CD14-positive monocyte (primary cell): Measurements from ENCODE around the gene DNAH3. TPM values are rescaled to one million over a fixed set of nuclear protein-coding genes. Genes with fewer than 3 reads are reported as not detected.

Source experiments
- DNase-seq, 3 donors: peaks; one replicate each; pipeline ENCODE4 v3.0.0-alpha.2; 2011 to 2022
- H2AFZ ChIP-seq: 2 replicates; pipeline ENCODE4 v1.6.0; 2012; ENCODE audit warnings: mild to moderate bottlenecking, low read depth, low read length, inconsistent platforms; ENCODE audit not compliant: insufficient read depth, poor library complexity, severe bottlenecking
- H3K27ac ChIP-seq, 2 donors: 1 replicate in 1 of 2; 2 replicates in 1 of 2; pipeline ENCODE4 v1.5.1; 2012 to 2013; ENCODE audit warnings: low read length in 2 of 2, control low read depth in 1 of 2, inconsistent platforms in 1 of 2, low read depth in 1 of 2, mild to moderate bottlenecking in 1 of 2
- H3K27me3 ChIP-seq, 2 donors: one replicate each; pipeline versions ENCODE4 v1.6.0 to v1.6.1; 2011 to 2013; ENCODE audit warnings: low read length in 2 of 2; ENCODE audit not compliant: control insufficient read depth in 2 of 2, insufficient read depth in 2 of 2
- H3K36me3 ChIP-seq, 2 donors: replicated peaks in 1 of 2; 1 replicate in 1 of 2; 2 replicates in 1 of 2; pipeline versions ENCODE4 v1.5.1 to v1.6.1; 2012 to 2013; ENCODE audit warnings: low read length in 2 of 2, control low read depth in 1 of 2, inconsistent platforms in 1 of 2, mild to moderate bottlenecking in 1 of 2; ENCODE audit not compliant: insufficient read depth in 2 of 2, control insufficient read depth in 1 of 2
- H3K4me1 ChIP-seq, 2 donors: 1 replicate in 1 of 2; 2 replicates in 1 of 2; pipeline versions ENCODE4 v1.5.1 to v1.6.1; 2012 to 2013; ENCODE audit warnings: low read length in 2 of 2, control low read depth in 1 of 2, inconsistent platforms in 1 of 2, mild to moderate bottlenecking in 1 of 2, moderate library complexity in 1 of 2; ENCODE audit not compliant: insufficient read depth in 2 of 2, control insufficient read depth in 1 of 2
- H3K4me2 ChIP-seq: replicated peaks from 2 replicates; pipeline ENCODE3; 2012; ENCODE audit warnings: low read length, moderate library complexity, mild to moderate bottlenecking; ENCODE audit not compliant: poor library complexity, severe bottlenecking; ENCODE audit errors: extremely low read depth
- H3K4me3 ChIP-seq, 3 experiments: fragments of 200-600 bp in 1 of 3; sonication (generic) in 1 of 3; replicated peaks in 1 of 3; 1 replicate in 2 of 3; 2 replicates in 1 of 3; pipeline ENCODE4 v1.5.1; 2011 to 2013; ENCODE audit warnings: low read length in 3 of 3, mild to moderate bottlenecking in 3 of 3, control low read depth in 2 of 3, low read depth in 2 of 3, inconsistent platforms in 1 of 3, moderate library complexity in 1 of 3
- H3K79me2 ChIP-seq: 2 replicates; pipeline ENCODE4 v1.6.0; 2012; ENCODE audit warnings: mild to moderate bottlenecking, control low read depth, inconsistent platforms, low read length, moderate library complexity; ENCODE audit not compliant: insufficient read depth
- H3K9ac ChIP-seq: 2 replicates; pipeline ENCODE4 v1.6.0; 2017; ENCODE audit warnings: low read length, mild to moderate bottlenecking; ENCODE audit not compliant: insufficient read depth, poor library complexity, severe bottlenecking
- H3K9me3 ChIP-seq, 2 donors: replicated peaks in 1 of 2; 1 replicate in 1 of 2; 2 replicates in 1 of 2; pipeline versions ENCODE4 v1.5.1 to v1.6.1; 2012 to 2013; ENCODE audit warnings: low read length in 2 of 2, control low read depth in 1 of 2; ENCODE audit not compliant: control insufficient read depth in 1 of 2, insufficient read depth in 1 of 2
- H4K20me1 ChIP-seq: 2 replicates; pipeline ENCODE4 v1.6.0; 2012; ENCODE audit warnings: mild to moderate bottlenecking, low read length, control low read depth, moderate library complexity; ENCODE audit not compliant: insufficient read depth
- H3K27ac Mint-ChIP-seq, 7 donors: one replicate each; pipeline ENCODE4 v1.8.0; 2020; ENCODE audit warnings: mild to moderate bottlenecking in 7 of 7, mixed read lengths in 7 of 7, moderate library complexity in 6 of 7, inconsistent platforms in 2 of 7
- H3K27me3 Mint-ChIP-seq, 3 donors: one replicate each; pipeline ENCODE4 v1.8.0; 2021 to 2022; ENCODE audit warnings: low read depth in 3 of 3, mild to moderate bottlenecking in 3 of 3, mixed read lengths in 3 of 3, moderate library complexity in 3 of 3, inconsistent platforms in 1 of 3
- H3K36me3 Mint-ChIP-seq, 2 donors: one replicate each; pipeline ENCODE4 v1.8.0; 2020; ENCODE audit warnings: mixed read lengths in 2 of 2, inconsistent platforms in 1 of 2, mild to moderate bottlenecking in 1 of 2
- H3K4me1 Mint-ChIP-seq: one replicate; pipeline ENCODE4 v1.8.0; 2020; ENCODE audit warnings: mild to moderate bottlenecking, mixed read lengths
- H3K4me3 Mint-ChIP-seq, 2 donors: one replicate each; pipeline ENCODE4 v1.8.0; 2020; ENCODE audit warnings: mild to moderate bottlenecking in 2 of 2, mixed read lengths in 2 of 2, moderate library complexity in 1 of 2
- H3K9me3 Mint-ChIP-seq, 7 donors: one replicate each; pipeline ENCODE4 v1.8.0; 2020 to 2022; ENCODE audit warnings: mixed read lengths in 7 of 7, mild to moderate bottlenecking in 6 of 7, moderate library complexity in 6 of 7, inconsistent platforms in 2 of 7
- WGBS: methylation state at CpG from one replicate; pipeline ENCODE4 v1.1.5; 2013; ENCODE audit warnings: missing lambda C conversion rate; ENCODE audit not compliant: insufficient coverage; 5-methylcytosine and 5-hydroxymethylcytosine counted together
- intact Hi-C, 2 donors: fragments of 100-400 bp; cut with micrococcal nuclease; formaldehyde crosslinking; loops; one replicate each; pipeline versions ENCODE4 v1.15.0 to v1.15.1; 2023
- polyA plus RNA-seq, 3 donors: library from polyadenylated mRNA; depleted of rRNA in 1 of 3; unstranded in 2 of 3; stranded (reverse) in 1 of 3; fragments of 300-500 nt in 2 of 3; fragments of >200 nt in 1 of 3; fragmentation: Illumina TruSeq in 2 of 3; gene quantifications; 1 replicate in 2 of 3; 2 replicates in 1 of 3; pipeline ENCODE4 v1.2.3, GENCODE V29; 2012 to 2021
- TF ChIP-seq, protein P1 (sequence below): fragments of 200-600 bp; IDR thresholded peaks from one replicate; pipeline ENCODE4 v1.8.0; 2022; ENCODE audit warnings: antibody characterized with exemption, mild to moderate bottlenecking

Gene DNAH3
- polyA plus RNA-seq, 3 donors: not detected

DNA sequence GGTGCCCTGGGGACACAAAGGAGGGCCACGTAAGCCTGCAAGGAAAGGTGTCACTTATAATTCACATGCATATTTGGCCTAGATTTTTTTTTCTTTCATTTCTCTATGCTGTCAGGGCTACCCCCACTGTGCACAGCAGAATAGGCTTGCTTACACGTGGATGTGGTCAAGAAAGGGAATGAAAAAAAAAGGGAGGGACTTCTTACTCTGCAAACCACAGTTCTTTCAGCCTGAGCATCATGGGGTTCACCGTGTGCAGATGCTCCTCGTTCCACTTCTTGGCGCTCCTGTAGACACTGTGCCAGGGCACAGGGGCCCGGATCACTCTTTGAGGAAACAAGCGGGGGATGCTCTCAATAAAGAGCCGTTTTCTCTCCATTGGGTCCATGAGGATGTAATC is 16.6 kb downstream of the DNAH3 start:
- H3K4me3 Mint-ChIP-seq: no peak overlapping the region
- H3K27me3 Mint-ChIP-seq: peaks cover 11 to 15% (median 13%) of the 10 kb centered on the region in 3 donors
- 87% methylated on average over 7 of the region's 8 CpGs for whole genome bisulfite sequencing
- no peak overlapping the region for H3K4me2 ChIP-seq
- no peaks in the 10 kb centered on the region for H3K36me3 Mint-ChIP-seq
- intact Hi-C loops: no loop called here
- no peaks in the 10 kb centered on the region for H3K27me3 ChIP-seq
- no peaks in the 10 kb centered on the region for H3K36me3 ChIP-seq
- H3K4me1 Mint-ChIP-seq: no peaks in the 10 kb centered on the region
- no peak overlapping the region for H3K27ac ChIP-seq
- H3K9me3 ChIP-seq: no peaks in the 10 kb centered on the region
- TF ChIP-seq, protein P1, sequence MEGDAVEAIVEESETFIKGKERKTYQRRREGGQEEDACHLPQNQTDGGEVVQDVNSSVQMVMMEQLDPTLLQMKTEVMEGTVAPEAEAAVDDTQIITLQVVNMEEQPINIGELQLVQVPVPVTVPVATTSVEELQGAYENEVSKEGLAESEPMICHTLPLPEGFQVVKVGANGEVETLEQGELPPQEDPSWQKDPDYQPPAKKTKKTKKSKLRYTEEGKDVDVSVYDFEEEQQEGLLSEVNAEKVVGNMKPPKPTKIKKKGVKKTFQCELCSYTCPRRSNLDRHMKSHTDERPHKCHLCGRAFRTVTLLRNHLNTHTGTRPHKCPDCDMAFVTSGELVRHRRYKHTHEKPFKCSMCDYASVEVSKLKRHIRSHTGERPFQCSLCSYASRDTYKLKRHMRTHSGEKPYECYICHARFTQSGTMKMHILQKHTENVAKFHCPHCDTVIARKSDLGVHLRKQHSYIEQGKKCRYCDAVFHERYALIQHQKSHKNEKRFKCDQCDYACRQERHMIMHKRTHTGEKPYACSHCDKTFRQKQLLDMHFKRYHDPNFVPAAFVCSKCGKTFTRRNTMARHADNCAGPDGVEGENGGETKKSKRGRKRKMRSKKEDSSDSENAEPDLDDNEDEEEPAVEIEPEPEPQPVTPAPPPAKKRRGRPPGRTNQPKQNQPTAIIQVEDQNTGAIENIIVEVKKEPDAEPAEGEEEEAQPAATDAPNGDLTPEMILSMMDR: no peak
- no peak overlapping the region for H3K27ac Mint-ChIP-seq
- H2AFZ ChIP-seq: no peak overlapping the region
- no peak for DNase-seq
- no peaks in the 10 kb centered on the region for H3K4me1 ChIP-seq
- H3K9ac ChIP-seq: no peak overlapping the region
- no peaks in the 10 kb centered on the region for H3K9me3 Mint-ChIP-seq
- no peaks in the 10 kb centered on the region for H4K20me1 ChIP-seq
- no peak overlapping the region for H3K4me3 ChIP-seq
- H3K79me2 ChIP-seq: no peaks in the 10 kb centered on the region

- Histone ChIP-seq H3K4me1 (no peaks in the 10 kb centered on the region), H3K4me2 (no peak overlapping the region), H4K20me1 (no peaks in the 10 kb centered on the region), H2AFZ (no peak overlapping the region), H3K4me3 (no peak overlapping the region), H3K79me2 (no peaks in the 10 kb centered on the region), H3K36me3 (no peaks in the 10 kb centered on the region), H3K9ac (no peak overlapping the region), H3K9me3 (no peaks in the 10 kb centered on the region), H3K27ac (no peak overlapping the region), H3K27me3 (no peaks in the 10 kb centered on the region)
- H3K27me3 Mint-ChIP-seq: peaks cover 6 to 16% (median 15%) of the 10 kb centered on the region in 3 donors
- TF ChIP-seq, protein P1: no peak
- intact Hi-C loops: no loop called here
- 100% methylated on average over 2 of the region's 3 CpGs for WGBS
- no peak overlapping the region for H3K27ac Mint-ChIP-seq
- DNase-seq: no peak
- H3K36me3 Mint-ChIP-seq: no peaks in the 10 kb centered on the region
- no peaks in the 10 kb centered on the region for H3K9me3 Mint-ChIP-seq
- no peak overlapping the region for H3K4me3 Mint-ChIP-seq
- no peaks in the 10 kb centered on the region for H3K4me1 Mint-ChIP-seq
These were observed 19.8 kb downstream of the DNAH3 start for GRCh38 chr16:21130811-21131210.
